Mammary epithelial cell (primary cell): ENCODE data around the gene TMEM91.

ENCODE experiments used
- CTCF ChIP-seq, 2 donors: IDR thresholded peaks in 1 of 2; conservative IDR thresholded peaks in 1 of 2; 2 replicates each; pipeline ENCODE4 v1.5.1; 2011 to 2012; ENCODE audit warnings: inconsistent platforms in 2 of 2, low read length in 2 of 2, mild to moderate bottlenecking in 2 of 2, control low read depth in 1 of 2, low read depth in 1 of 2; ENCODE audit not compliant: insufficient read depth in 1 of 2; ENCODE audit errors: extremely low read depth in 1 of 2
- EZH2 ChIP-seq: IDR thresholded peaks from 2 replicates; pipeline ENCODE4 v1.6.1; 2012; ENCODE audit warnings: low read length, inconsistent platforms, borderline replicate concordance

DNA sequence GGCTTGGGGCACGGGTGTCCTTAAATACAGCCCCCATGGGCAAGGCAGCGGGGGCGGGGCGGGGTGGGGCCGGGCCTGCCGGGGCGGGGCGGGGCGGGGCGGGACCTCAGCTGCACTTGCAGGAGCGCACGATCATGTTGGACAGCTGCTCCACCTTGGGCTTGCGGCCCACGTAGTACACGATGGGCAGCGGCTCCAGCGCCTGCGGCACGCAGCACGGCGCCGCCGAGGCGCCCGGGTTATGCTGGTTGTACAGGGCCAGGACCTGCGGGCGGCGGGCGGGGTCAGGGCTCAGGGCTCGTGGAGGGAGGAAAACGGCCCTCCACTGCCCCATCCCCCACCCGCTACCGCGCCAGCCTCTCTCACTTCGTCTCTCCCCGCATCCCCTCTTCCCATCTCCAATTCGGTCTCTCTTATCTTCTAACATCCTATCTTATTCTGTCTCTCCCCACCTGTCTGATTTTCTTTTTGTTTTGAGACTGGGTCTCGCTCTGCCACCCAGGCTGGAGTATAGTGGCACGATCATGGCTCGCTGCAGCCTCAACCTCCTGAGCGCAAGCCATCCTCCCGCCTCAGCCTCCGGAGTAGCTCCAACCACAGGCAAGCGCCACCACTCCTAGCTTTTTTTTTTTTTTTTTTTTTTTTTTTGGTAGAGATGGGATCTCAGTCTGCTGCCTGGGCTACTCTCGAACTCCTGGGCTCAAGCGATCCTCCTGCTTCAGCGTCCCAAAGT lies 45.2 kb upstream of the TMEM91 start:
- TF ChIP-seq CTCF (conservative IDR thresholded peaks at IDR 0.05 in 1 of 2, IDR thresholded peaks at IDR 0.05 in 1 of 2; ENCODE audit: extremely low read depth in 1 of 2, insufficient read depth in 1 of 2, low read depth in 1 of 2, low read length in 2 of 2) (no peak), EZH2 (no peak)
